CD4-positive, alpha-beta T cell (primary cell): ENCODE measurements around the gene CCT8. TPM values are rescaled to one million over a fixed set of nuclear protein-coding genes. Genes with fewer than 3 reads are reported as not detected.

Experiments
- ATAC-seq: fragments of 200-7000 bp; cut with Tn5 transposase; one replicate; pipeline ENCODE4 v1.10.0; 2022; ENCODE audit warnings: mild to moderate bottlenecking; ENCODE audit not compliant: poor library complexity
- CTCF ChIA-PET: fragments of 350-600 bp; sonication (Branson Sonifier 250); formaldehyde crosslinking; loops from one replicate; lab custom pipeline; 2021; ENCODE audit warnings: antibody characterized with exemption, inconsistent platforms; lab: Charles Lee
- POLR2A ChIA-PET: fragments of 350-600 bp; sonication (Branson Sonifier 250); formaldehyde crosslinking; loops from one replicate; lab custom pipeline; 2021; ENCODE audit warnings: antibody characterized with exemption, inconsistent platforms; lab: Charles Lee
- DNase-seq, 14 experiments: peaks; one replicate each; pipeline ENCODE4 v3.0.0-alpha.2; 2013 to 2020; ENCODE audit warnings: mixed read lengths in 2 of 14
- H3K27ac ChIP-seq, 2 donors: one replicate each; pipeline versions ENCODE4 v1.5.1 to v1.7.0; 2013; ENCODE audit warnings: low read length in 2 of 2, low read depth in 1 of 2, mild to moderate bottlenecking in 1 of 2
- H3K27me3 ChIP-seq, 2 experiments: 1 replicate in 1 of 2; 2 replicates in 1 of 2; pipeline versions ENCODE4 v1.6.1 to v1.7.0; 2013; ENCODE audit warnings: low read length in 2 of 2, control low read depth in 1 of 2, mild to moderate bottlenecking in 1 of 2, moderate library complexity in 1 of 2; ENCODE audit not compliant: insufficient read depth in 2 of 2, control insufficient read depth in 1 of 2
- H3K36me3 ChIP-seq: one replicate; pipeline ENCODE4 v1.6.1; 2013; ENCODE audit warnings: low read length, control low read depth; ENCODE audit not compliant: insufficient read depth
- H3K4me1 ChIP-seq: one replicate; pipeline ENCODE4 v1.6.1; 2013; ENCODE audit warnings: low read length, control low read depth; ENCODE audit not compliant: insufficient read depth
- H3K4me3 ChIP-seq: one replicate; pipeline ENCODE4 v1.5.1; 2013; ENCODE audit warnings: mild to moderate bottlenecking, low read length, moderate library complexity
- H3K9me3 ChIP-seq, 2 experiments: 1 replicate in 1 of 2; 2 replicates in 1 of 2; pipeline versions ENCODE4 v1.6.1 to v1.7.0; 2013; ENCODE audit warnings: low read length in 2 of 2, mild to moderate bottlenecking in 2 of 2, control low read depth in 1 of 2, moderate library complexity in 1 of 2; ENCODE audit not compliant: control insufficient read depth in 1 of 2, insufficient read depth in 1 of 2
- H3K27ac Mint-ChIP-seq: one replicate; pipeline ENCODE4 v1.8.0; 2020; ENCODE audit warnings: mixed read lengths
- H3K27me3 Mint-ChIP-seq: one replicate; pipeline ENCODE4 v1.8.0; 2021; ENCODE audit warnings: mixed read lengths
- H3K36me3 Mint-ChIP-seq: one replicate; pipeline ENCODE4 v1.8.0; 2021; ENCODE audit warnings: low read depth, mixed read lengths
- H3K4me1 Mint-ChIP-seq: one replicate; pipeline ENCODE4 v1.8.0; 2021; ENCODE audit warnings: low read depth, mixed read lengths
- H3K4me3 Mint-ChIP-seq: one replicate; pipeline ENCODE4 v1.8.0; 2020; ENCODE audit warnings: mild to moderate bottlenecking, mixed read lengths
- H3K9me3 Mint-ChIP-seq: one replicate; pipeline ENCODE4 v1.8.0; 2020; ENCODE audit warnings: mixed read lengths
- intact Hi-C, 2 experiments: fragments of 100-400 bp; cut with DNase I in 1 of 2; cut with micrococcal nuclease in 1 of 2; formaldehyde crosslinking; loops; one replicate each; pipeline versions ENCODE4 v1.15.1 to v1.9.0; 2023 to 2025; cut with DNase I, micrococcal nuclease
- total RNA-seq, 174 experiments: library from RNA in 2 of 174; stranded (reverse) in 2 of 174; gene quantifications; one replicate each; pipeline ENCODE4 v1.2.3 and lab custom pipeline; 2021 to 2026
- TF ChIP-seq, protein P1 (sequence below): fragments of 200-600 bp; IDR thresholded peaks from one replicate; pipeline ENCODE4 v1.8.0; 2022; ENCODE audit warnings: antibody characterized with exemption, mild to moderate bottlenecking

Gene CCT8
- total RNA-seq, 2 experiments from 2014 or later: 121 to 126 TPM

DNA sequence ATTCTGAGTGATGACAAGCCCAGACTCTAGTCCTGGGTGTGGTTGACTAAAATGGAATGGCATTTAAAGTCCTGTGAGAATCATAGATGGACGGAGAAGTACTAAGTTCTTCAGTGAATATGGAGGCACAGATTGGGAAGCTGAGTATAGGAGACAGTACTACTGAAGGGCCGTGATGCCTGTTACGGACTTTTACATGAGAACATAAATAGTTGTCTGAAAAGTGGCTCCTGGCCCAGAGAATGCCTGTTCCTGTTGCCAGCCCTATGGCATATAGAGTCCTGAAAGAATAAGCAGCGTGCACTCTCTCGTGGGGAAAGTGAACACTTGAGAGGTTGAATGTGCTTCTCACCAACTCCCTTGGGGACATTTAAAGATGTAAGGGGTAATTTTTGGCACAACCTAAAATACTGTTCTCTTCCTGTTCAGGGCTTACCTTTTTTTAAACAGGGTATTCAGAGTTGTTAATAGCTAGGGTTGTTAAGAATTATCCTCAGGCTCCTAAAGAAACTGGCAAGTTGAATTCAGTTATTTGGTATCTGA is 20.4 kb downstream of the CCT8 start:
- POLR2A ChIA-PET: interaction anchor here (0.7 kb wide), 1 partner anchor 113 kb away, joined by 6 read pairs; no protein-coding TSS in a partner anchor
- intact Hi-C loops: no loop called here
- no peak for ATAC-seq
- Mint-ChIP-seq H3K36me3 (peaks cover 5% of the 10 kb centered on the region), H3K9me3 (no peaks in the 10 kb centered on the region), H3K4me1 (no peaks in the 10 kb centered on the region), H3K4me3 (no peak overlapping the region), H3K27ac (no peak overlapping the region), H3K27me3 (no peaks in the 10 kb centered on the region)
- no peak overlapping the region for H3K4me3 ChIP-seq
- TF ChIP-seq, protein P1, sequence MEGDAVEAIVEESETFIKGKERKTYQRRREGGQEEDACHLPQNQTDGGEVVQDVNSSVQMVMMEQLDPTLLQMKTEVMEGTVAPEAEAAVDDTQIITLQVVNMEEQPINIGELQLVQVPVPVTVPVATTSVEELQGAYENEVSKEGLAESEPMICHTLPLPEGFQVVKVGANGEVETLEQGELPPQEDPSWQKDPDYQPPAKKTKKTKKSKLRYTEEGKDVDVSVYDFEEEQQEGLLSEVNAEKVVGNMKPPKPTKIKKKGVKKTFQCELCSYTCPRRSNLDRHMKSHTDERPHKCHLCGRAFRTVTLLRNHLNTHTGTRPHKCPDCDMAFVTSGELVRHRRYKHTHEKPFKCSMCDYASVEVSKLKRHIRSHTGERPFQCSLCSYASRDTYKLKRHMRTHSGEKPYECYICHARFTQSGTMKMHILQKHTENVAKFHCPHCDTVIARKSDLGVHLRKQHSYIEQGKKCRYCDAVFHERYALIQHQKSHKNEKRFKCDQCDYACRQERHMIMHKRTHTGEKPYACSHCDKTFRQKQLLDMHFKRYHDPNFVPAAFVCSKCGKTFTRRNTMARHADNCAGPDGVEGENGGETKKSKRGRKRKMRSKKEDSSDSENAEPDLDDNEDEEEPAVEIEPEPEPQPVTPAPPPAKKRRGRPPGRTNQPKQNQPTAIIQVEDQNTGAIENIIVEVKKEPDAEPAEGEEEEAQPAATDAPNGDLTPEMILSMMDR: no peak
- peaks cover 86% of the 10 kb centered on the region for H3K36me3 ChIP-seq
- CTCF ChIA-PET: no interaction called here
- no peak overlapping the region for H3K27ac ChIP-seq
- no peaks in the 10 kb centered on the region for H3K9me3 ChIP-seq
- no peak for DNase-seq
- no peaks in the 10 kb centered on the region for H3K27me3 ChIP-seq
- H3K4me1 ChIP-seq: no peaks in the 10 kb centered on the region

DNA sequence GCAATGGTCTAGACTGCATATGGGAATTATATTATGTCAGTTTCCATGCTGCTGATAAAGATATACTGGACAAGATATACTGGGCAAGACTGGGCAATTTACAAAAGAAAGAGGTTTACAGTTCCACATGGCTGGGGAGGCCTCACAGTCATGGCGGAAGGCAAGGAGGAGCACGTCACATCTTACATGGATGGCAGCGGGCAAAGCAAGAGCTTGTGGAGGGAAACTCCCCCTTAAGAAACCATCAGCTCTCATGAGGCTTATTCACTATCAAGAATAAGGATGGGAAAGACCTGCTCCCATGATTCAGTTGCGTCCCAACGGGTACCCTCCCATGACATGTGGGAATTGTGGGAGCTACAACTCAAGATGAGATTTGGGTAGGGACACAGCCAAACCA is 21.2 kb downstream of the CCT8 start:
- TF ChIP-seq, protein P1: no peak
- intact Hi-C loops: no loop called here
- Mint-ChIP-seq H3K9me3 (no peaks in the 10 kb centered on the region), H3K4me1 (no peaks in the 10 kb centered on the region), H3K4me3 (no peak overlapping the region), H3K27ac (no peak overlapping the region), H3K27me3 (no peaks in the 10 kb centered on the region), H3K36me3 (no peaks in the 10 kb centered on the region)
- ChIA-PET CTCF (no interaction called here), POLR2A (no interaction called here)
- Histone ChIP-seq H3K27me3 (no peaks in the 10 kb centered on the region), H3K36me3 (peaks cover 85% of the 10 kb centered on the region), H3K27ac (no peak overlapping the region), H3K4me3 (no peak overlapping the region), H3K9me3 (no peaks in the 10 kb centered on the region), H3K4me1 (no peaks in the 10 kb centered on the region)
- ATAC-seq: no peak
- no peak for DNase-seq

DNA sequence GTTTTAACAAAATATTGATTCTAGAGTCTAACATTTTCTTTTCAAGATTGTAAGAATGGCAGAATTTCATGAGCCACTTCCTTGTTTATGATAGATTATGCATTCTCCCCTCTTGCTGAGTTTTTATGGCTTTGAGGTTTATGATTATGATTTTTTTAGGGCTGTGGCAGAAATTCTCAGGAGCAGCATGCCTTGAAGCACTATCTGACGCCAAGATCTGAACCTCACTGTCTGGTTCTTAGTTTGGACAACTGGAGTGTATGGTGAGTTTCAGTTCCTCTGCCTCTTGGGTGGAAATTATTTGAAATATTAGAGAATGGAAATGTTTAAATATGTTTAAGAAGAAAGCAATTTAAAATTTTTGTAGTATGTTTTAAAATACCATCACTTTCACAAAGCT is 38.8 kb downstream of the CCT8 start:
- ChIA-PET CTCF (no interaction called here), POLR2A (no interaction called here)
- no peaks in the 10 kb centered on the region for H3K4me1 ChIP-seq
- peaks cover 92% of the 10 kb centered on the region for H3K36me3 Mint-ChIP-seq
- intact Hi-C loops: no loop called here
- H3K9me3 Mint-ChIP-seq: no peaks in the 10 kb centered on the region
- H3K9me3 ChIP-seq: no peaks in the 10 kb centered on the region
- H3K4me3 ChIP-seq: no peak overlapping the region
- peaks cover 94% of the 10 kb centered on the region for H3K36me3 ChIP-seq
- DNase-seq (no peak), ATAC-seq (no peak)
- peaks cover 31% of the 10 kb centered on the region for H3K4me1 Mint-ChIP-seq
- H3K27ac Mint-ChIP-seq: no peak overlapping the region
- H3K4me3 Mint-ChIP-seq: no peak overlapping the region
- no peaks in the 10 kb centered on the region for H3K27me3 Mint-ChIP-seq
- H3K27ac ChIP-seq: no peak overlapping the region
- TF ChIP-seq, protein P1: no peak
- no peaks in the 10 kb centered on the region for H3K27me3 ChIP-seq
